HepG2 (cell line): Measurements from ENCODE around the gene CELSR2. TPM values are rescaled to one million over a fixed set of nuclear protein-coding genes. Genes with fewer than 3 reads are reported as not detected.

Experiments
- ATAC-seq: fragments of 200-7000 bp; cut with Tn5 transposase; 3 replicates; pipeline ENCODE4 v1.9.1; 2020; ENCODE audit warnings: mild to moderate bottlenecking, moderate library complexity
- BruUV-seq: library from RNA; stranded (reverse); fragments of 400-500 nt; replicated peaks from 2 replicates; lab custom pipeline; 2021; lab: Mats Ljungman, UMichigan
- CTCF ChIA-PET: fragments of 300-600 bp; formaldehyde crosslinking; extraction: SDS; loops from one replicate; lab custom pipeline; 2021; ENCODE audit warnings: low total read pairs, inconsistent platforms, low intra/inter-chr PET ratio; lab: Yijun Ruan, JAX
- POLR2A ChIA-PET: fragments of 350-600 bp; sonication (Branson Sonifier 250); formaldehyde crosslinking; loops from one replicate; lab custom pipeline; 2020; ENCODE audit warnings: antibody characterized with exemption, inconsistent platforms; lab: Yijun Ruan, JAX
- DNase-seq: peaks from one replicate; pipeline ENCODE4 v3.0.0-alpha.2; 2015; ENCODE audit warnings: low spot score
- FAIRE-seq: peaks from 3 replicates; lab custom pipeline; 2011; peaks lifted over from hg19 to GRCh38; lab: Jason Lieb, UNC
- H2AFZ ChIP-seq: one replicate; pipeline ENCODE4 v1.6.1; 2011; ENCODE audit warnings: low read length, inconsistent platforms
- H3K27ac ChIP-seq: fragments of 300-600 bp; 3 replicates; pipeline ENCODE4 v1.8.0; 2011; ENCODE audit warnings: mixed run types, mild to moderate bottlenecking, mixed read lengths, low read length, inconsistent platforms; ENCODE audit not compliant: insufficient read depth; ENCODE audit errors: extremely low read length
- H3K27me3 ChIP-seq, 2 experiments: fragments of 200-600 bp in 1 of 2; 2 replicates in 1 of 2; 3 replicates in 1 of 2; pipeline versions ENCODE4 v1.6.0 to v1.8.0; 2011; ENCODE audit warnings: low read length in 2 of 2, mild to moderate bottlenecking in 2 of 2, moderate library complexity in 2 of 2, inconsistent platforms in 1 of 2; ENCODE audit not compliant: insufficient read depth in 2 of 2, control insufficient read depth in 1 of 2
- H3K36me3 ChIP-seq, 2 experiments: fragments of 200-600 bp in 1 of 2; replicated peaks in 1 of 2; 2 replicates in 1 of 2; 3 replicates in 1 of 2; pipeline versions ENCODE4 v1.5.1 to v1.8.0; 2011; ENCODE audit warnings: low read length in 2 of 2, inconsistent platforms in 1 of 2; ENCODE audit not compliant: insufficient read depth in 2 of 2, control insufficient read depth in 1 of 2
- H3K4me1 ChIP-seq: 2 replicates; pipeline ENCODE4 v1.5.1; 2012; ENCODE audit warnings: low read length, inconsistent platforms; ENCODE audit not compliant: insufficient read depth
- H3K4me2 ChIP-seq: 2 replicates; pipeline ENCODE4 v1.6.0; 2011; ENCODE audit warnings: low read depth, low read length, inconsistent platforms
- H3K4me3 ChIP-seq, 3 experiments: fragments of 200-600 bp in 1 of 3; sonication (generic), shearing (Covaris generic) in 1 of 3; replicated peaks in 1 of 3; 2 replicates each; pipeline ENCODE4 v1.5.1; 2011 to 2016; ENCODE audit warnings: low read length in 3 of 3, inconsistent platforms in 2 of 3, low read depth in 2 of 3, mild to moderate bottlenecking in 2 of 3, control low read depth in 1 of 3, mixed read lengths in 1 of 3; ENCODE audit not compliant: insufficient read depth in 1 of 3
- H3K79me2 ChIP-seq: one replicate; pipeline ENCODE4 v1.6.1; 2011; ENCODE audit warnings: low read length, inconsistent platforms; ENCODE audit not compliant: insufficient read depth
- H3K9ac ChIP-seq: 2 replicates; pipeline ENCODE4 v1.6.0; 2011; ENCODE audit warnings: mild to moderate bottlenecking, low read depth, low read length, inconsistent platforms; ENCODE audit not compliant: insufficient read depth
- H3K9me3 ChIP-seq: 2 replicates; pipeline ENCODE4 v1.5.1; 2012; ENCODE audit warnings: mild to moderate bottlenecking, low read length
- H4K20me1 ChIP-seq: 2 replicates; pipeline ENCODE4 v1.6.0; 2011; ENCODE audit warnings: inconsistent platforms, mild to moderate bottlenecking, low read length, moderate library complexity; ENCODE audit not compliant: insufficient read depth
- ARNT ChIP-seq: fragments of 450-650 bp; IDR thresholded peaks from 2 replicates; pipeline ENCODE4 v1.6.1; 2017
- DNMT3B ChIP-seq: conservative IDR thresholded peaks from 2 replicates; pipeline ENCODE4 v1.6.1; 2016; ENCODE audit warnings: missing biosample characterization, control low read depth
- E2F2 ChIP-seq: sonication (generic); formaldehyde crosslinking; IDR thresholded peaks from 2 replicates; pipeline ENCODE4 v1.4.0; 2020; ENCODE audit warnings: missing genetic modification reagents, borderline replicate concordance
- PRDM15 ChIP-seq: sonication (generic); formaldehyde crosslinking; IDR thresholded peaks from 2 replicates; pipeline ENCODE4 v1.4.0; 2020; ENCODE audit warnings: missing genetic modification reagents
- RBM22 ChIP-seq: fragments of 200-400 bp; formaldehyde crosslinking; optimal IDR thresholded peaks from 2 replicates; pipeline ENCODE3; 2017; ENCODE audit warnings: mild to moderate bottlenecking, low read length, moderate library complexity
- REXO4 ChIP-seq: sonication (generic); formaldehyde crosslinking; IDR thresholded peaks from 2 replicates; pipeline ENCODE4 v1.8.0; 2022; ENCODE audit warnings: missing genetic modification reagents, mild to moderate bottlenecking, borderline replicate concordance
- SIN3B ChIP-seq: fragments of 150-350 bp; IDR thresholded peaks from 2 replicates; pipeline ENCODE4 v1.6.1; 2014; ENCODE audit warnings: low read length
- ZBTB7A ChIP-seq: sonication (generic); formaldehyde crosslinking; IDR thresholded peaks from 2 replicates; pipeline ENCODE4 v1.8.0; 2022; ENCODE audit warnings: mild to moderate bottlenecking, missing genetic modification reagents
- ZNF10 ChIP-seq: sonication (generic); formaldehyde crosslinking; IDR thresholded peaks from 2 replicates; pipeline ENCODE4 v1.4.0; 2020; ENCODE audit warnings: mild to moderate bottlenecking, low read depth, missing genetic modification reagents, borderline replicate concordance
- ZNF124 ChIP-seq: sonication (generic); formaldehyde crosslinking; IDR thresholded peaks from 2 replicates; pipeline ENCODE4 v1.4.0; 2020; ENCODE audit warnings: missing genetic modification reagents
- ZNF672 ChIP-seq: sonication (generic); formaldehyde crosslinking; IDR thresholded peaks from 2 replicates; pipeline ENCODE4 v1.8.1; 2022; ENCODE audit warnings: missing genetic modification reagents
- WGBS: methylation state at CpG from one replicate; pipeline ENCODE4 v1.1.6; 2017; ENCODE audit warnings: low lambda C conversion rate; 5-methylcytosine and 5-hydroxymethylcytosine counted together
- in situ Hi-C: cut with HindIII; loops from 2 replicates; pipeline ENCODE4 v1.10.0; 2017; ENCODE audit warnings: low pct_unique_long_range_greater_than_20kb; ENCODE audit not compliant: extremely low pct_ligation_motif_present
- intact Hi-C: fragments of 100-400 bp; cut with micrococcal nuclease; formaldehyde crosslinking; loops from one replicate; pipeline ENCODE4 v1.10.0; 2022; ENCODE audit not compliant: unreplicated experiment
- polyA plus RNA-seq, 8 experiments: library from polyadenylated mRNA; depleted of rRNA in 3 of 8; stranded (reverse) in 7 of 8; unstranded in 1 of 8; fragments of >200 nt; fragmentation: Illumina TruSeq in 4 of 8; extraction: Trizol in 4 of 8; gene quantifications; 2 replicates each; pipeline versions ENCODE4 v1.2.1 to v1.2.3, GENCODE V29; 2011 to 2016; ENCODE audit warnings: low read depth in 4 of 8, missing spikeins in 1 of 8, mixed read lengths in 1 of 8; ENCODE audit not compliant: insufficient read depth in 1 of 8
- total RNA-seq, 5 experiments: library from RNA; depleted of rRNA; stranded (reverse); fragments of >200 nt; fragmentation: Illumina TruSeq; extraction: Trizol; gene quantifications; 2 replicates each; pipeline ENCODE4 v1.2.3, GENCODE V29; 2016; ENCODE audit warnings: low read depth in 1 of 5
- TF ChIP-seq, protein P1 (sequence below): sonication (generic); formaldehyde crosslinking; IDR thresholded peaks from 2 replicates; pipeline ENCODE4 v1.4.0; 2020; ENCODE audit warnings: missing genetic modification reagents, borderline replicate concordance

CELSR2 gene
- total and polyA plus RNA-seq, 2 of the 13 experiments (the other 11 are each of a cell fraction or from before 2014, with no cell fraction given) = 4.0 to 6.6 TPM

DNA sequence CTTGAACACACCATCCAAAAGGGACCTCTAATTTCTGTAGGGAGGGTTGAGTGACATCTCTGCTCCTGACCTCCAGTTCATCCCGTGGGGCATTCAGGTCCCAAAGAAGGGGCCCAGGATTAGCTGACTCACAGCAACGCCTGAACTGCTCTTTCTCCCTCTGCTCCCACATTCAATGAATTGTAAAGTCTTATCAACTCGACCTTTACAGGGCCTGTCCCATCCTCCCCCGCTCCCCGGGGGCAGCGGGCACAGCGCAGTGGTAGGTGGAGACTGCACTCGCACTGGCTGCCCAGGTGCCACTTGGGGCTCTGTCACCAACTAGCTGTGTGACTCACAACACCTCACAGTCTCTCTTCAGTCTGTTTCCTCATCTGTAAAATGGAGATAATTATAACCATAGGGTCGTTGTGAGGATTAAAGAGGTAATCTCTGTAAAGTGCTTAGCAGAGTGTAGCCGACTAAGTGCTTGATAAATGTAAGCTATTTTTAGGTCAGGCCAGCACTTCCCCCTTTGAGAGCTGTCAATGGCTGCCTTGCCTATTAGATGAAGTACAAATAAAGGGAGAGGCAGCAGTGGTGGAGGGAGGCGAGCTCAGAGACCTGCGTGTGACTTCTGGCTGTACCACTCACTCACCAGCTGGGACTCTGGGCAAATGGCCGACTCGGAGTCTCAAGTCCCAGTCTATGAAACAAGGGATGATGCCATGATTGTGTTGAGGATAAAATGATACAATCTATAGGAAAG, 58.1 kb downstream of the CELSR2 start:
- DNase-seq = peak; percentile 34
- Histone ChIP-seq H2AFZ (no peak overlapping the region), H3K4me1 (peaks cover 87% of the 10 kb centered on the region), H3K27ac (peak overlapping the region; percentile 24), H3K4me3 (peak overlapping the region in 2 of 3 experiments; percentile 36 to 62; a peak in 3 of 6 replicates), H3K9ac (peak overlapping the region; percentile 49; the same call in 1 of the 2 replicates), H3K4me2 (peak overlapping the region; percentile 68), H3K36me3 (peaks cover 0 to 5% of the 10 kb centered on the region in 2 experiments; a peak in 1 of 5 replicates), H3K79me2 (no peaks in the 10 kb centered on the region), H4K20me1 (no peaks in the 10 kb centered on the region), H3K9me3 (no peaks in the 10 kb centered on the region), H3K27me3 (no peaks in the 10 kb centered on the region)
- 52% methylated on average over 14 of the region's 14 CpGs for WGBS
- peak; percentile 28 for ATAC-seq
- POLR2A ChIA-PET = interaction anchor here (0.9 to 2.9 kb wide), 7 partner anchors 8 to 91 kb away, joined by 3 to 21 read pairs (median 5); partner anchors contain the start of genes PSRC1 and SORT1
- no peak for FAIRE-seq
- intact Hi-C loops (no loop called here), in situ Hi-C loops (no loop called here)
- CTCF ChIA-PET = no interaction called here
- BruUV-seq = no TSS peak
- TF ChIP-seq, protein P1, sequence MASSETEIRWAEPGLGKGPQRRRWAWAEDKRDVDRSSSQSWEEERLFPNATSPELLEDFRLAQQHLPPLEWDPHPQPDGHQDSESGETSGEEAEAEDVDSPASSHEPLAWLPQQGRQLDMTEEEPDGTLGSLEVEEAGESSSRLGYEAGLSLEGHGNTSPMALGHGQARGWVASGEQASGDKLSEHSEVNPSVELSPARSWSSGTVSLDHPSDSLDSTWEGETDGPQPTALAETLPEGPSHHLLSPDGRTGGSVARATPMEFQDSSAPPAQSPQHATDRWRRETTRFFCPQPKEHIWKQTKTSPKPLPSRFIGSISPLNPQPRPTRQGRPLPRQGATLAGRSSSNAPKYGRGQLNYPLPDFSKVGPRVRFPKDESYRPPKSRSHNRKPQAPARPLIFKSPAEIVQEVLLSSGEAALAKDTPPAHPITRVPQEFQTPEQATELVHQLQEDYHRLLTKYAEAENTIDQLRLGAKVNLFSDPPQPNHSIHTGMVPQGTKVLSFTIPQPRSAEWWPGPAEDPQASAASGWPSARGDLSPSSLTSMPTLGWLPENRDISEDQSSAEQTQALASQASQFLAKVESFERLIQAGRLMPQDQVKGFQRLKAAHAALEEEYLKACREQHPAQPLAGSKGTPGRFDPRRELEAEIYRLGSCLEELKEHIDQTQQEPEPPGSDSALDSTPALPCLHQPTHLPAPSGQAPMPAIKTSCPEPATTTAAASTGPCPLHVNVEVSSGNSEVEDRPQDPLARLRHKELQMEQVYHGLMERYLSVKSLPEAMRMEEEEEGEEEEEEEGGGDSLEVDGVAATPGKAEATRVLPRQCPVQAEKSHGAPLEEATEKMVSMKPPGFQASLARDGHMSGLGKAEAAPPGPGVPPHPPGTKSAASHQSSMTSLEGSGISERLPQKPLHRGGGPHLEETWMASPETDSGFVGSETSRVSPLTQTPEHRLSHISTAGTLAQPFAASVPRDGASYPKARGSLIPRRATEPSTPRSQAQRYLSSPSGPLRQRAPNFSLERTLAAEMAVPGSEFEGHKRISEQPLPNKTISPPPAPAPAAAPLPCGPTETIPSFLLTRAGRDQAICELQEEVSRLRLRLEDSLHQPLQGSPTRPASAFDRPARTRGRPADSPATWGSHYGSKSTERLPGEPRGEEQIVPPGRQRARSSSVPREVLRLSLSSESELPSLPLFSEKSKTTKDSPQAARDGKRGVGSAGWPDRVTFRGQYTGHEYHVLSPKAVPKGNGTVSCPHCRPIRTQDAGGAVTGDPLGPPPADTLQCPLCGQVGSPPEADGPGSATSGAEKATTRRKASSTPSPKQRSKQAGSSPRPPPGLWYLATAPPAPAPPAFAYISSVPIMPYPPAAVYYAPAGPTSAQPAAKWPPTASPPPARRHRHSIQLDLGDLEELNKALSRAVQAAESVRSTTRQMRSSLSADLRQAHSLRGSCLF (CRISPR knock-in tag) = no peak
- TF ChIP-seq E2F2 (no peak), ARNT (no peak), ZNF10 (CRISPR knock-in tag) (no peak), ZNF124 (CRISPR knock-in tag) (no peak), RBM22 (no peak), ZNF672 (no peak), PRDM15 (CRISPR knock-in tag) (no peak), SIN3B (no peak), DNMT3B (CRISPR knock-in tag) (no peak), REXO4 (CRISPR knock-in tag) (no peak), ZBTB7A (no peak)
